Activated naive CD8-positive, alpha-beta T cell (primary cell): ENCODE data around the gene GNB1.

ENCODE experiments used
- H3K27ac Mint-ChIP-seq: one replicate; pipeline ENCODE4 v1.8.0; 2021; ENCODE audit warnings: mixed read lengths
- H3K27me3 Mint-ChIP-seq: one replicate; pipeline ENCODE4 v1.8.0; 2021; ENCODE audit warnings: mixed read lengths
- H3K36me3 Mint-ChIP-seq: one replicate; pipeline ENCODE4 v1.8.0; 2021; ENCODE audit warnings: mixed read lengths
- H3K4me1 Mint-ChIP-seq: one replicate; pipeline ENCODE4 v1.8.0; 2021; ENCODE audit warnings: low read depth, mixed read lengths
- H3K4me3 Mint-ChIP-seq: one replicate; pipeline ENCODE4 v1.8.0; 2021; ENCODE audit warnings: mild to moderate bottlenecking, mixed read lengths
- H3K9me3 Mint-ChIP-seq: one replicate; pipeline ENCODE4 v1.8.0; 2021; ENCODE audit warnings: low read depth, mixed read lengths

Gene GNB1

DNA sequence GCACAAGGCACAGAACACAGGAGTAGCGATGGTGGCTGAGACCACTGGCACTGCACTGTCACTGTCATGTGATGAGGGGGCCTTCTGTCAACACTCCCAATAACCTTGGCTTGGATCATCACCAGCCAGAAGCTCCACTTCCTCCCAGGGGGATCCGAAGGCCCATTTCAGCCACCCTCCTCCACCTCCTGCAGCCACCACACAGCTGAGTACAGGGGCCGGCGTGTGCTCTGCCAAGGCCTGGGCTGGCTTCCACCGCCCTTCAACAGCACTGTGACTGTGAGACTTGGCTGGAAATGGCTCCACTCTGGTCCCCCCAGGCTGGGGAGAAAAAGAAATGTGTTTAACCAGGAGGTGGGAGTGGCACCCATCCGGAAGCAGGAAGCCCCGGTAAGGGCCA, 102.8 kb downstream of the GNB1 start:
- no peaks in the 10 kb centered on the region for H3K9me3 Mint-ChIP-seq
- no peaks in the 10 kb centered on the region for H3K27me3 Mint-ChIP-seq
- H3K36me3 Mint-ChIP-seq, result no peaks in the 10 kb centered on the region
- peaks cover 6% of the 10 kb centered on the region for H3K4me1 Mint-ChIP-seq
- H3K27ac Mint-ChIP-seq, result no peak overlapping the region
- no peak overlapping the region for H3K4me3 Mint-ChIP-seq

DNA sequence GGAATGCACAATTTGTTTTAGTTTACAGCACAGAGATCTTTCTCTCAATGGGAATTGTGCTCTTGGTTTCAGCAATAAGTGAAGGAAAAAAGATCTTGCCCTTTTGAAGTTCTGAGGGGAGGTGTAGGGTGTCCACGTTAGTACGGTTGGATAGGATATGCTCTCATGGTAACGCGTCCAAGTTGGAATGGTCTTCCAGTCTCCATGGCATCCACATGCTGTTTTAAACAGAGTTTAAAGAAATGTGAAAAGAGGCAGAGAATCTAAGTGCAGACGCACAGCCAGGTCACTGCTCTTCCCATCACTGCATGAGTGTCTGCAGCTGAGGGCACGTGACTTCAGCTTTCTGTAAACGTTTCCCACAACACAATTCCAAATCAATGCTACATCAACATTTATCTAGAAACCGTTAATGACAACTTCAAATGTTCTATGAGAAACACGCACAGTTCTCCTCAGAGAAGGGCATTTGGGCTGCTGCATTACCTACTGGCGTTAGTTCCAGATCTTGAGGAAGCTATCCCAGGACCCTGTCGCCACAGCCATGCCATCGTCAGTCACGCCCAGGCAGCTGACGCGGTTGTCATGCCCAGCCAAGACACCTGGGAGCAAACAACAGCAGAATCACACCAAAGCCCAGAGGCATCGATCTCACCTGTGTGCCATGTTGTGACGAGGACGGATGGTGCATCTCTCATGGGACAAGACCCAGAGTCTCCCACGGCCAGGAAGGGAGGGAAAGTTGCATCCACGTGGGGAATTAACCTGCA, 103.9 kb downstream of the GNB1 start:
- Mint-ChIP-seq H3K4me3 (no peak overlapping the region), H3K36me3 (no peaks in the 10 kb centered on the region), H3K27me3 (no peaks in the 10 kb centered on the region), H3K27ac (no peak overlapping the region), H3K9me3 (no peaks in the 10 kb centered on the region), H3K4me1 (peaks cover 10% of the 10 kb centered on the region)

DNA sequence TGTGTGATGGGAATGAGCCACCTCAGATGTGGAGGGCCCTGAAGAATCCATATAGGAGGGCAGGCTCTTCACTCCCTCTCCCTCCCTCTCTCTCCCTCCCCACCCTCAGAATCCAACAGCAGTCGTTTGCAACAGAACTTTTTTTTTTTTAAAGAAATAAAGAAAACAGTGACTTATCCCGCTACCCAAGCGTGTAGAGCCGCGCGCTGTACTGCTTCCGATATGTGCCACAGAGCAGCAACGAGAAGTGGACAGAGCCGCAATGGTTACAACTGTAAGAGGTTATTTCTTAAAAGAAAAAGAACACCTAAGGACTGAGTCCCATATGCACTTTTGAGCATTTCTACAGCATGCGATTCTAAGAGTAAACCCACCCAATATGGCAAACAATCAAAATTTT, 105.2 kb downstream of the GNB1 start:
- H3K27ac Mint-ChIP-seq, result no peak overlapping the region
- no peak overlapping the region for H3K4me3 Mint-ChIP-seq

DNA sequence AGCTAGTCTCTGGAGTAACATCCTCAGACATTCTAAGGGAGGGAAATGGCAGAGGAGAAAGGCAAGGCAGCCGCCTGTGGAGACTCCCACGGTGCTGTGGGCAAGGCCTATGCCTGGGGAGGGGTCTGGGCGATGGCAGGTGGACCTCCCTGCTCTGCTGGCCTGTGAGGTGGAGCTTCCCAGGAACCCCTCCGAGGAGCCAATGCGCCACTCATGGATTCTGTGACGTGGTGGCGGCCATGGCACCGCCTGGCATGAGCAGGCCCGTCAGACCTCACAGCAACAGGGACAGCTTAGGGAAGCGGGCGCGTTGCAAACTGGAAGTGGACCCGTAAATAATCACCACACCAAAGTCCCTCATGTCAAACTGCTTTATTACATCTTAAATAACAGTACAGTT, 106.0 kb downstream of the GNB1 start:
- Mint-ChIP-seq H3K4me3 (no peak overlapping the region), H3K36me3 (no peaks in the 10 kb centered on the region), H3K9me3 (no peaks in the 10 kb centered on the region), H3K27ac (peak overlapping the region; percentile 70), H3K4me1 (peaks cover 30% of the 10 kb centered on the region), H3K27me3 (no peaks in the 10 kb centered on the region)

More for the DNA sequence above, 105.2 kb downstream of the GNB1 start:
- H3K9me3 Mint-ChIP-seq, result no peaks in the 10 kb centered on the region
- peaks cover 22% of the 10 kb centered on the region for H3K4me1 Mint-ChIP-seq
- H3K27me3 Mint-ChIP-seq, result no peaks in the 10 kb centered on the region
- no peaks in the 10 kb centered on the region for H3K36me3 Mint-ChIP-seq

DNA sequence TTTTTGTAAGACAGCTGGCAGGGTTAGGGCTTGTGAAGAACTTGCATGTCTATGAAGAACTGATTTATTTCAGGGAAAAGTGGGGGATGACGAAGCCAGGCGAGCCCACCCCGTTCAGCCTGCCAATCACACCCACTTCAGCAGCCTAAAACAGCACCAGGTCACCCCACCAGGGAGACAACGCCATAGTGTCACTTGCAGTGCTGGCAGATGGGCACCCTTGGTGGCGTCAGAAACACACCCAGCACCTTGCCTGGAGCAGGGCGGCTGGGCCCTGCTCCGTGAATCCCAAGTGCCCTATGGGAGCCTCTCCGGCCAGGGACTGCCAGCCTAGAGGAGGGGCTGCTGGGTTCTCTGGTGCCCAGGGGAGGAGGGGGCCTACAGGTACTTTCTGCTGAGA, 107.6 kb downstream of the GNB1 start:
- H3K36me3 Mint-ChIP-seq, result no peaks in the 10 kb centered on the region
- H3K27ac Mint-ChIP-seq, result peak overlapping the region; percentile 85
- H3K4me3 Mint-ChIP-seq, result peak overlapping the region; percentile 64
- no peaks in the 10 kb centered on the region for H3K27me3 Mint-ChIP-seq
- peaks cover 38% of the 10 kb centered on the region for H3K4me1 Mint-ChIP-seq
- no peaks in the 10 kb centered on the region for H3K9me3 Mint-ChIP-seq

DNA sequence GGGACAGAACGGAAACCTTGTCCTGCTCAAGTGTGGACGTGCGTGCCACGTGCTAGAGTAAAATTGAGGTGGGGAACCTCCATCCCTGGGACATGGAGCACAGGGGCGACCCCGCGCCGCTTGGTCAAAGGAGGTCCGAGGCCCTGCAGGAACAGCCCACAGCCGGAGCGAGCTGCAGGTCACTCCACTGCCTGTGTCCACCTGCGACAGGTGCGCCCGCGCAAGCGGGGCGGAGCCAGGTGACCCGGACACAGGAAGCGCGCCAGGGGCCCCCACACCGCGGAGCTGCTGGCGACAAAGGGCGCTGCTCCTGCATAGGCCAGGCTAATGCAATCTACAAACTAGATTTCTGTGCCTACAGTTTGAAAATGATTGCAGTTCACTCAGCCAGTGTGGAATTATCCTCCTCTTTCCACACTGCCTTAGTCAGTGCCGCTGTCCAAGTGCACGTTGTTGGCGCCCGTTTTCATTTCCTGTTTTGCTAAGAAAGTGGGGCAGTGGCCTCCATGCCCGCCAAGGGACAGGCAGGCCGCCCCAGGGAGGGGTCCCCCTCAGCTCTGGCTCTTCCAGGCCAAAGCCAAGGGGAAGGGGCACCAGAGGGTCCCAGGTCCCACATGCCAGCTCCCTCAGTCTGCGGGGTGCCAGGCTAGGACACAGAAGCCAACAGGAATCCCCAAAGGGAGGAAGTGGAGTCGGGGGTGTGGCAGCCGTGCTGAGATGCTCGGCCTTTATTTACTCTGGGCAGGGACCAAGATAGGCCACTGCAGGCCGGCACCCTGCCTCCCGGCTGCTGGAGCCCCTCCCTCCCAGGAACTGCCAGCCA, 108.3 kb downstream of the GNB1 start:
- Mint-ChIP-seq H3K36me3 (no peaks in the 10 kb centered on the region), H3K4me3 (no peak overlapping the region), H3K4me1 (peaks cover 38% of the 10 kb centered on the region), H3K27me3 (no peaks in the 10 kb centered on the region), H3K27ac (peak overlapping the region; percentile 16), H3K9me3 (no peaks in the 10 kb centered on the region)

DNA sequence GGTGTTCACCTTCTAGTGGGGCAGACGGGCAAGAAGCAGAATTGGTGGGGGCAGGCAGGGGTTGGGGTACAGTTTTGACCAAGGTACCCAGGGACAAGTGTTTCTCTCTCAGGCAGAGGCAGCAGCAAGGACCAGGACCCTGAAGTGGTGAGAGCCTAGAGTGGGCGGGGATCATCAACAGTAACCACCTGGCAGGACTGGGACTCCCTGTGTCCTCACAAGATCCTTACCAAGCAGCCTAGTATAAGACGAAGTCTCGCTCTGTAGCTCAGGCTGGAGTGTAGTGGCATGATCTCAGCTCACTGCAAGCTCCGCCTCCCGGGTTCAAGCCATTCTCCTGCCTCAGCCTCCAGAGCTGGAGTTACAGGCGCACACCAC, 109.4 kb downstream of the GNB1 start:
- no peaks in the 10 kb centered on the region for H3K27me3 Mint-ChIP-seq
- no peaks in the 10 kb centered on the region for H3K9me3 Mint-ChIP-seq
- peaks cover 46% of the 10 kb centered on the region for H3K4me1 Mint-ChIP-seq
- H3K36me3 Mint-ChIP-seq, result no peaks in the 10 kb centered on the region
- peak overlapping the region; percentile 65 for H3K4me3 Mint-ChIP-seq
- H3K27ac Mint-ChIP-seq, result peak overlapping the region; percentile 73

DNA sequence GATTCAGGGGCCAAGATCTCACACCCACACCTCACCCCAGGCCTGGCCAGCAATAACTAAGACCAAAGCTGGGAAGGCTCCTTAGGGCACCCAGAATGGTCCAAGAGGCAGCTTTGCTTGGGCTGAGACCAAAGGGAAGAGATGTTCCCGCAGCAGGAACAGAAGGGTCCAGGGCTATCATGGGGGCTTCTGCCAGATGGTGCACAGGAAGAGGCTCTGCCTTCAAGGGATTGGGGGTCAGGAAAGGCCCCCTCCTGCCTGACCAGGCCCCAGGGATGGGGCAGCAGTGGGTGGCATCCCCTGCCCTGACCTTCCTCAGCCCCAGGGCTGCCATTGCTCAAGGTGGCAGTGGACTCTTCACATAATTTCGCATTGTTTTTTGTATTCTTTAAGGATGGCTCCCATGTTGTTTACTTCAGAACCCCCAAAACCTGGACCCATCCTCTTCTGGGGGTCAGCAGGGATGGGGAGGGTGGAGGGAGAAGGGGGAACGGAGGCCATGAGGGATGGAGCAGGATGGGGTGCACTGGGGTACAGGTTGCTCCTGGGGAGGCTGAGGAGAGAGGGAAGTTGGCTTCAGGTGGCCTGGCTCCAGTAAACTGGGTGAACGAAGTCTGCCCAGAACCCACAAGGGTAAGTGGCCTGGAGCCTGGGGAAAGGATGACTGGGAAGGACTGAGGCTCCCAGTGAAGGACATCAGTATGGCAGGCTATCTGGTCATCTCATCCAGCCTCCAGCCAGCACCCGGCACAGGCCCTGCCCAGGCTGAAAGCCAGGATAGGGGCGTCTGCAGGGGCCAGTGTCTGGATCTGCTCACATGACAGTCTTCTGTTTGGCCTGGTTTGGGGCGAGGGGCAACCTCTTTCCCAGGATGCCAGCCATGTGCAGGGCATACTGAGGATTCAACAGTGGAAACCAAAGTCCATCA, 110.0 kb downstream of the GNB1 start:
- peaks cover 52% of the 10 kb centered on the region for H3K4me1 Mint-ChIP-seq
- H3K4me3 Mint-ChIP-seq, result peak overlapping the region; percentile 87

DNA sequence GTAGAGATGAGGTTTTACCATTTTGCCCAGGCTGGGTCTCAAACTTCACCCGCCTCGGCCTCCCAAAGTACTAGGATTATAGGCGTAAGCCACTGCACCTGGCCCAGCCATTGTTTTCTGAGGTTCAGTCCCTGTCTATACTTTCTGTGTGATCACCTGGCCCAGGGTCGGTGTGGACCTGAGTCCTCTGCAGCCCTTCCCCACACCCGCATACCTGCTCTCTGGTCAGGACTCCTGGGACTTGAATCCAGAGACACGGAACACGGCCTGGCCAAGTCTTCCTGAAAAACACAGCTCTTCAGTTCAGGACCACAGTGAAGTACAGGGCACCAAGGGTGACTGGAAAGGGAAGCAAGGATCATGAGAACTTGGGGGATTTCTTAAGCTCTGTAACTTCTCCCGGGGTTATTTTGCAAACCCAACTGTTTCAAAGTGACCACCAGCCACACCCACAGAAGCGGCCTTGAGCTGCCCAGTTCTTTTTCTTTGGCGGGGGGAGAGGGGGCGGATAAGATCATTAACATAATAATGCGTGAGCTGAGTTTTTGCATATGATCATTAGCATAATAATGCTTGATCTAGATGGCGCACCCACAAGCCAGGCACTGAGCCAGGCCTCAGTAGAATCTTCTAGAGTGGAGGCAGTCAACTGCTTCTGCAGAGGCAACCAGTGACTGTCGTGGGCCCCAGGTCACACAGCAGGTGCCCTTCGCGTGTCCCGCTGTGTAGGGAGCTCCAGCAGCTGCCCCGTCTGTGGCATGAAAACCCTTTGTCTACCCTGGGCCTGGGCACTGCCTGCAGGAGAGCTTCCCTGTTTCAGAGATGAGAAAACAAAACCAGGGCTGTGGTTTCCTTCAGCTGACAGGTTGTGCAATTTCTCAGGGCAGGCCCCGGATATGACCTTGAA, 110.9 kb downstream of the GNB1 start:
- Mint-ChIP-seq H3K4me3 (peak overlapping the region; percentile 87), H3K27me3 (no peaks in the 10 kb centered on the region), H3K27ac (peak overlapping the region; percentile 93), H3K9me3 (no peaks in the 10 kb centered on the region), H3K36me3 (no peaks in the 10 kb centered on the region), H3K4me1 (peaks cover 61% of the 10 kb centered on the region)

More for the DNA sequence above, 110.0 kb downstream of the GNB1 start:
- Mint-ChIP-seq H3K36me3 (no peaks in the 10 kb centered on the region), H3K9me3 (no peaks in the 10 kb centered on the region), H3K27me3 (no peaks in the 10 kb centered on the region), H3K27ac (peak overlapping the region; percentile 93)

DNA sequence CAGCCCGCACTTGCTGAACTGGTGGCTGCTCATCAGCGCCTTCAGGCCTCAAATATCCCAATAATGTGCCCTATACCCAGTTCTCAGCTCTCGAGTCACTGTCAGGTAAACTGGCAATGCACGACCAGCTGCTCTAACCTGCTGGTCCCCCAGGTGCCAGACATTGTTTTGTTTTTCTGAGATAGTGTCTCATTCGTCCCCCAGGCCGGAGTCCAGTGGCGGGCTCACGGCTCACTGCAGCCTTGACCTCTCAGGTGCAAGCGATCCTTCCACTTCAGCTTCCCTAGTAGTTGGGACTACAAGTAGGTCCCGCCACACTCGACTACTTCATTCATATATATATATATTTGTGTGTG, 111.6 kb downstream of the GNB1 start:
- Mint-ChIP-seq H3K9me3 (no peaks in the 10 kb centered on the region), H3K36me3 (no peaks in the 10 kb centered on the region), H3K27me3 (no peaks in the 10 kb centered on the region), H3K4me3 (peak overlapping the region; percentile 87), H3K4me1 (peaks cover 60% of the 10 kb centered on the region), H3K27ac (peak overlapping the region; percentile 93)

DNA sequence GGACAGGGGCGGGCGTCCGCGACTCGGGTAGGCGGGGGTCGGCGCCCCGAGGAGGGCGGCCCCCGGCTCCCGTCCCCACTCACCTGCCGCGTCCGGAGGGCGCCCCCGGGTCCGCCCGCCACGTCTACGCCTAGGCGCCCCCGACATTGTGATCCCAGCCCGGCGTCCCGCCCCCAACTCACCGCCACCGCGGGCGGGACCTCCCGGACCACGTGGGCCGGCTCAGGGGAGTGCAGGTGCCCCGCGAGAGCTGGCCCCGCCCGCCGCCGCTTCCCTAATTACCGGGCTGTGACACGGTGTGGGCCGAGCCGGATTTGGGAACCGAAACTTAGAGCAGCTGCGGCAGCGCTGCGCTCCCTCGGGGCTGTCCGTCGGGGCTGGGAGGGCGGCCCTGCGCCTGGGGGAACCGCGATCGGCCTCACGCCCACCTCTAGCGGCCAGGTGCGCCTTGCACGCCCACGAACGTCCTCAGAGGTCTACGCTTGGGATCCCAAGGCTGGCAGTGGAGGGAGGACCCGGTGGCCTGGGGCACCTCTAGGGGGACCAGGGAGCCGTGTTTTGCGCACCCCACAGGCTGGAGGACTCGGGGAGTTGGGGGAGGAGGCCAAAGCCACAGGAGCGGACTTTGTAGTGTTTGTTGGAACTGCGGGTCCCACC, 112.1 kb downstream of the GNB1 start:
- peak overlapping the region; percentile 87 for H3K4me3 Mint-ChIP-seq
- no peaks in the 10 kb centered on the region for H3K27me3 Mint-ChIP-seq
- H3K36me3 Mint-ChIP-seq, result no peaks in the 10 kb centered on the region
- H3K4me1 Mint-ChIP-seq, result peaks cover 60% of the 10 kb centered on the region
- no peaks in the 10 kb centered on the region for H3K9me3 Mint-ChIP-seq
- peak overlapping the region; percentile 93 for H3K27ac Mint-ChIP-seq

DNA sequence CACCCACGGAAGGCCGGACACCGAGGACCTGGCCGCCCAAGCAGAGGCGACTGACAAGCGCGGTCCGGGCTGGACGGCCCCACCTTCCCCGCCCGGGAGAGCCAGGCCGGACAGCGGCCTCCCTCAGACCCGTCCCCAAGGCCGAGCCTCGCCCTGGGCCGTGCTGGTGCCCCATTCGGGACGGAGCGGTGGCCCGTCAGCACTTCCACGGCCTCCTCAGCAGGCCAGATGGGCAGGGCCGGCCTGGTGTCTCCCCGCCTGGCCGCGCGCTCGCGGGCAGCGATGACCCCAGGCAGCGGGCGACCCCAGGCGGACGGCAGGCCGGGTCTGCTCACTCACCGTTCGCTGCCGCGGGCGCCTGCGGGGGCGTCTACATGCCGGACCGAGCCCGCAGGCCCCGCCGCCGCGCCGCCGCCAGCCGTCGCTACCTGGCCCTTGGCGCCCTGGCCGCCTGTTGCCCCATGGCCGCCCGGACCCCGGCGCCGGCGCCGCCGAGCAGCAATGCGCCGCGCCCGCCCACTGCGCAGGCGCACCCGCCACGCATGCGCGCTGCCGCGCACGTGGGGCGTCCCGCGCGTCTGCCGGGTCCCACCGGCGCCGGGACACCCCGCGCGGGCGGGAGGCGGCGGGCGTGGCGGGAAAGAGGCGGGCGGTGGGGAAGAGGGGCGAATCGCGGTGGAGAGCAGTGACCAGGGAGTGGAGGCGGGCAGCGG, 112.8 kb downstream of the GNB1 start, which contains the start of gene NADK:
NADK (minus strand) TSS at position 521 of the 713 bp plus-strand sequence. CDS start 13,064 bp downstream, outside the sequence.
- Mint-ChIP-seq H3K27ac (peak within 1 kb of the TSS; percentile 94), H3K4me1 (peaks cover 55% of the 10 kb centered on the region), H3K4me3 (peak within 1 kb of the TSS; percentile 92), H3K27me3 (no peaks in the 10 kb centered on the region), H3K36me3 (no peaks in the 10 kb centered on the region), H3K9me3 (no peaks in the 10 kb centered on the region)

DNA sequence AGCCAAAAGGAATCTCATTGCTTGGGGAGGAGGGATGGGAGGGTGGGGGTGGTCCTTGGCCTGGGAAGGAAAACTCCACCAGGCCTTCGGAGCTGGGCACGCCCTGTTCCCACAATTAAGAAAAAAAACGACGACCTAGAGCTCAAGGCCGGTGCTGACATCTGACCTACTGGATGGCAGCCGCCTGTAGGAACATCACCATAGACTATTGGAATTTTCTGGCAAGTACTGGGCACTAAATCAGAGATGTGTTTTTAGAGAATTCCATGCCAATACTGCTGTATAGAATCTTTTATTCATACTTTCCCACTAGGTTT, 113.3 kb downstream of the GNB1 start:
- Mint-ChIP-seq H3K27ac (peak overlapping the region; percentile 94), H3K4me1 (peaks cover 52% of the 10 kb centered on the region), H3K9me3 (no peaks in the 10 kb centered on the region), H3K36me3 (no peaks in the 10 kb centered on the region), H3K27me3 (no peaks in the 10 kb centered on the region), H3K4me3 (peak overlapping the region; percentile 92)
